ENCODE results near the gene CSTF3. TPM values are rescaled to one million over a fixed set of nuclear protein-coding genes. Genes with fewer than 3 reads are reported as not detected.
"Not testable (repeated sequence)": the region's sequence is repeated elsewhere in the genome, so short reads cannot be mapped to it uniquely, and the experiment has no call there.

Gene CSTF3
- total RNA-seq, 2 experiments from 2014 or later = 26.5 to 27.3 TPM

DNA sequence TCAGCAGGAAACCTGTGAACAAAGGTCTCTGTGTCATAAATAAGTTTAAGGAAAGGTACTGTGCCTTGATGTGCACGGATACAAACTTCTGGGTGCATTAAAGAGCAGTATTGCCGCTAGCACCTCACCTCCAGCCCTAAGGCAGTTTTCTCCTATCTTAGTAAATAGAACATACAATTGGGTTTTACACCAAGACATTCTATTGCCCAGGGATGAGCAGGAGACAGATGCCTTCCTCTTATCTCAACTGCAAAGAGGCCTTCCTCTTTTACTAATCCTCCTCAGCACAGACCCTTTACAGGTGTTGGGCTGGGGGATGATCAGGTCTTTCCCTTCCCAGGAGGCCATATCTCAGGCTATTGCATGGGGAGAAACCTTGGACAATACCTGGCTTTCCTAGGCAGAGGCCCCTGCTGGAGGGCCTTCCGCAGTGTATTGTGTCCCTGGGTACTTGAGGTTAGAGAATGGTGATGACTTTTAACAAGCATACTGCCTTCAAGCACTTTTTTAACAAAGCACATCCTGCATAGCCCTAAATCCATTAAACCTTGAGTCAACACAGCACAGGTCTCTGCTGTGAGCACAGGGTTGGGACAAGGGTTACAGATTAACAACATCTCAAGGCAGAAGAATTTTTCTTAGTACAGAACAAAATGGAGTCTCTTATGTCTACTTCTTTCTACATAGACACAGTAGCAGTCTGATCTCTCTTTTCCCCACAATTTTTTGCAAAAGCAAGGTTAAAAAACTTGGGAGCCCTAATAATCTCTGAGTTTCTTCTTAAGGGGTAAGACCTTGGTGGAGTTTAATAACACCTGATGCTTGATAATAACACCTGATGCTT, 111.5 kb downstream of the CSTF3 start:
- H3K9me3 Mint-ChIP-seq; intact Hi-C loops (cut with micrococcal nuclease); H3K4me3 Mint-ChIP-seq; H3K4me1 Mint-ChIP-seq (ENCODE audit: low read depth); H3K27ac Mint-ChIP-seq; H3K27me3 Mint-ChIP-seq (ENCODE audit: low read depth); DNase-seq: not testable (repeated sequence)
- CTCF ChIA-PET = interaction anchor here (0.7 kb wide), 1 partner anchor 171 kb away, joined by 3 read pairs; no protein-coding TSS in a partner anchor
- H3K36me3 Mint-ChIP-seq (ENCODE audit: low read depth) = peaks cover 16% of the 10 kb centered on the region

DNA sequence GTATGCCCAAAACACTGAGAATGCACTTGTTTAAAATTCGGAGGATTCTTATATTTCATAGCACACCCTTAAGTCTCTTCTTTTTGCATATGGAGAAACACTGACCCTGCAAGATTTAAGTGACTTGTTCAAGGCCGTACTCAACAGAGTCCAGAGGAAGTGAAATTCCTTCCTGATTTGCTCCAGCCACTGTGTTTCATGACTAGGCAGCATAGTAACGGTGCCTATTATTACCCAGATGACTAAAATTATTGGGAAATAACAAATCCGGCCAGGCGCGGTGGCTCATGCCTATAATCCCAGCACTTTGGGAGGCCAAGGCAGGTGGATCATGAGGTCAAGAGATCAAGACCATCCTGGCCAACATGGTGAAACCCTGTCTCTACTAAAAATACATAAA, 112.6 kb downstream of the CSTF3 start:
- intact Hi-C loops (cut with micrococcal nuclease); H3K9me3 Mint-ChIP-seq; H3K27me3 Mint-ChIP-seq (ENCODE audit: low read depth); H3K4me1 Mint-ChIP-seq (ENCODE audit: low read depth); H3K4me3 Mint-ChIP-seq; H3K27ac Mint-ChIP-seq; DNase-seq: not testable (repeated sequence)
- peaks cover 16% of the 10 kb centered on the region for H3K36me3 Mint-ChIP-seq (ENCODE audit: low read depth)
- CTCF ChIA-PET = interaction anchor here (1.6 kb wide), 1 partner anchor 16 kb away, joined by 6 read pairs; no protein-coding TSS in a partner anchor

DNA sequence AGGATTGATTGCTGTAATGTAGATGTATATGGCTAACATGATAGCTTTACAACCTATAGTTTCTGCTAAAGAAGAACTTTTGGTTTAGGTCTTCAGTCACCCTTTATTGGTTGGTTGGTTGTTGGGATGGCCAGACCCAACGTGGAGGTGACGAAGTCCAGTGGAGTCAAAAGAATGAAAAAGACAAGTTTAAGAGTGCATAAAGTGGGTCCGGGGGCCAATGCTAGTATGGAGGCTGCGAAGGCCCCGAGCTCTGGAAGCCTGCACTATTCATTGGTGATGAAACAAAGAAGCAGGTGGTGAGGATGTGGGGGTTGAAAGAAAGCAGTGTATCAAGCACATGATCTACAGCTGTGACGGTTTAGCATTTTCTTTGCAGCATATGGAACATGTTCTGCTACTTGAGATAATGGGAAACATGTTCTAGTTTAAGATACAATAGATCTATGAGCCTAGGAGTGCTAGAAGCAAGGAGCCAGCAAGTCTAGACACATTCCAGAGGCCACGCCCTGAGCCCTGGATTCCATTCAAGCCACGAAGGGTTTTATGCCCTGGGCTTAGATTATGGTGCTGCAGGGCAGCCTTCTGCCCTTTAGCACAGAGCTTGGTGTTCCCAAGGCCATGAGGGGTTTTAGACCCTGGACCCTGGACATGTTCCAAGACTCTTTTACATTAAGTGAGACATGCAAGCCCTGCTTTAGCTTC, 115.6 kb downstream of the CSTF3 start:
- no peak overlapping the region for H3K27ac Mint-ChIP-seq
- intact Hi-C loops (cut with micrococcal nuclease) = no loop called here
- H3K9me3 Mint-ChIP-seq = no peaks in the 10 kb centered on the region
- H3K4me1 Mint-ChIP-seq (ENCODE audit: low read depth) = peaks cover 14% of the 10 kb centered on the region
- peaks cover 16% of the 10 kb centered on the region for H3K36me3 Mint-ChIP-seq (ENCODE audit: low read depth)
- no peaks in the 10 kb centered on the region for H3K27me3 Mint-ChIP-seq (ENCODE audit: low read depth)
- H3K4me3 Mint-ChIP-seq = no peak overlapping the region
- CTCF ChIA-PET = interaction anchor here (1.7 to 3.3 kb wide), 2 partner anchors 19 to 41 kb away, joined by 4 to 12 read pairs; no protein-coding TSS in a partner anchor
- DNase-seq = no peak

DNA sequence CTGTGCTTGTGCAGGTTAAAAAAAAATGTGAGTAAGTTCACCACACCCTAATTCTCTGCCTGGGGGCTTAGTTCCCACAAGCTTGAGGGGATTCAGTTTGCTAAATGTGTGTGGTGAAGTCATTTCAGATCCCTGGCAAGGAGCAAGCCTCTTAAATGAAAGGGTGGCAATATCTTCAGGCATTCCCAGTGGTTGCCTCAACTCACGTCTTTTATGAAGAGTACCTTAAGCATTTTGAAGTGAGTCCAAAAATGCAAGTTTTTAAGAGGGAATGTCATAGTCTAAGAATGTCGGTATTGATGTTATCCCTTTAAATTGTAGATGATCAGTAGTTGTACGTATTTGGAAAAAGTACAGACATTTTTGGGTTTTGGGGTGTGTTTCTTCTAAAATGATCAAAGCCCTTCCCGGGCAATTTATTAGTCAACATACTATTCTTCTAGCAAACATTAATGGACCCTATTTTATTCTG, 117.0 kb downstream of the CSTF3 start:
- Mint-ChIP-seq H3K4me1 (ENCODE audit: low read depth) (peaks cover 21% of the 10 kb centered on the region), H3K36me3 (ENCODE audit: low read depth) (peaks cover 16% of the 10 kb centered on the region), H3K27me3 (ENCODE audit: low read depth) (no peaks in the 10 kb centered on the region), H3K4me3 (no peak overlapping the region), H3K9me3 (no peaks in the 10 kb centered on the region), H3K27ac (no peak overlapping the region)
- no peak for DNase-seq
- intact Hi-C loops (cut with micrococcal nuclease) = no loop called here
- CTCF ChIA-PET = interaction anchor here (3.3 kb wide), 1 partner anchor 21 kb away, joined by 12 read pairs; no protein-coding TSS in a partner anchor

DNA sequence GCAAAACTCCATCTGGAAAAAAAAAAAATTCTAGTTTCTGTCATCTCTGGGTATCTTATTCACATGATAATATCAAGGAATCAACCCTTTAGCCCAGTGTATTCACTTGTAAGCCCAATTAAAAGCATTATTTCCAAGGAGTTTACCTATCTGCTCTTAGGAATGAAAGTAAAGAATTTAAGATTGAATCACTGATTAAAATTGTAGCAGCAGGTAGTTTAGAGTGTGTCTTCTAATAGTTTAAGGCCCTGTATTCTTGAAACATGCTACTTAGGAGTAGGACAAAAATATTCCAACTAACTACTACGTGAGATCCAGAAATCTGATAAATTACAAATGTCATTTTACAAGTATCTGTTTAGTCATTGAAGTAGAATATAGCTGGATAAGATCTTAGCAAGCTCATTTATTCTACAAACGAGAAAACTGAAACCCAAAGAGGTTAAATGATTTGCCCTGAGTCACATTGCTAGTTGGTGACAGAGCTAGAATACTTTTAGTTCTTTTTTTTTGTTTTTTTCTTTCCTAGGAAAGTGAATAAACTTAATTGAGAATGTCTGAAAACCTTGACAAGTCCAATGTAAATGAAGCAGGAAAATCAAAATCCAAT, 118.0 kb downstream of the CSTF3 start:
- intact Hi-C loops (cut with micrococcal nuclease) = no loop called here
- DNase-seq = no peak
- peaks cover 15% of the 10 kb centered on the region for H3K36me3 Mint-ChIP-seq (ENCODE audit: low read depth)
- CTCF ChIA-PET = interaction anchor here (0.6 to 1.0 kb wide), 3 partner anchors 102 to 1272 kb away, joined by 3 to 4 read pairs (median 4); no protein-coding TSS in a partner anchor
- H3K9me3 Mint-ChIP-seq = no peaks in the 10 kb centered on the region
- H3K27ac Mint-ChIP-seq = no peak overlapping the region
- no peaks in the 10 kb centered on the region for H3K27me3 Mint-ChIP-seq (ENCODE audit: low read depth)
- peaks cover 25% of the 10 kb centered on the region for H3K4me1 Mint-ChIP-seq (ENCODE audit: low read depth)
- no peak overlapping the region for H3K4me3 Mint-ChIP-seq

DNA sequence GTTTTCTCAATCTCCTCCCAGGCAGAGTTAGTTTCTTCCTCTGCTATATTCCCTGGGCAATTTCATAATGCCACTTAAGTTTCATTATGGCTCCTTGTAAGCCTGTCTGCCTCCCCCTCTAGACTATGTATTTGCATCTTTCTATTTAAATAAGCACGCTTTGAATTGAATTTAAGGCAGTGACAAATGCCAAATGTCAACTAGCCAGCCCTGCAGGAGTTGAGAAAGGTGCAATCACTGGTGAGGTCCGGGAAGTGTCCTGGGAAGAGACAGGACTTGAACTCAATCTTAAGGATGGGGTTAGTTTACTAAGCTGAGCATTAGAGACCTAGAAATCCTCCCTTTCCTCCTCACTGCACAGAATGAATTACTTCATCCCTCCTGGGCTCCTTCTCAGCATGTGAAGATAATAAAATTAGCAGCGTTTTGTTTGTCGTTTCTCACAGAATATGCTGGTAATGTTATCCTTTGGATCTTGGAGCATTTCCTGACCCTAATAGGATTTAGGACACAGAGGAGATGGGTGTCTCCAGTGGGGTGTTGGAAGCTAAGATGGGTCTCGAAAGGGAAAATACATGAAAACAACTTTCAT, 120.3 kb downstream of the CSTF3 start:
- Mint-ChIP-seq H3K27me3 (ENCODE audit: low read depth) (no peaks in the 10 kb centered on the region), H3K9me3 (no peaks in the 10 kb centered on the region), H3K27ac (peak overlapping the region; percentile 89), H3K4me1 (ENCODE audit: low read depth) (peaks cover 25% of the 10 kb centered on the region), H3K4me3 (peak overlapping the region; percentile 85), H3K36me3 (ENCODE audit: low read depth) (peaks cover 5% of the 10 kb centered on the region)
- intact Hi-C loops (cut with micrococcal nuclease) = loop anchor here (1.0 to 2.0 kb wide), 5 partner anchors 22 to 220 kb away; partner anchors contain the start of gene PRRG4
- no peak for DNase-seq
- CTCF ChIA-PET = interaction anchor here (2.3 to 3.4 kb wide), 2 partner anchors 22 to 24 kb away, joined by 9 to 13 read pairs; no protein-coding TSS in a partner anchor

DNA sequence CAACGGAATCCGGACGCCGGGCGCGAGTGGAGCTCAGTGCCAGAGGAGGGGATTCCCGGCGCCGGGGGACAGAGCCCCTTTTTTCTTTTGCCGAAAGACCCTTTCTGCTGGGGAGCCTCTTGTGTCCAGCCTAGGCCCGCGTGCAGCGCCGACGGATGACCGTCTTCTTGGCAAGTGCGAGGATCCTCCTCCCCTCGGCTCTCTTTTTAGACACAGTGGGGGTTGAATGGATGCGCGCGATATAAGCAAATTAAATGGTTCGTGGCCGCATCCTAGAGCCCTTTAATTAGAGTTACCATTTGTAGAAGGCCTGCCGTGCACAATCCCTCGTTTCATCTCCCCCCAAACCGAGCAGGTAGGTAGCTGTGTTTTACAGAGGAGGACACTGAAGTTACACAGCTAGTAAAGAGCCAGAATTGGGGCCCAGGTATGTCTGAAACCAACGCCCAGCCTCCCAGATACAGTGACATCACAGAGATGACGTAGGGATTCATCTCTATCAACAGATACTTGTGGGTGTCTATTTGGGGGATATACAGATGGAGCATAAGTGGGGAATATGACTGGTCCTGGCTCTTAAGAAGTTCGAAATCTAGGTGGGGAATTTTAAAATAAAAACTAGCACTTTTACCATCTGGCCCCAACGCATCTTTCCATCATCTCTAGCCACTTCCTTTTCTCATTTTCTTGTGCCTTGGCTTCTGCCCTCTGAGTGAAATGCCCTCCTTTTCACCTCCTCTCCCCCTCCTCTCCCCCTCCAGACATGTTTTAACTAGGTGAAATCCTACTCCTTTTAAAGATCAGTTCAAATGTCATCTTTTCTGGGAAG, 121.0 kb downstream of the CSTF3 start:
- DNase-seq = peak; percentile 70
- H3K9me3 Mint-ChIP-seq = no peaks in the 10 kb centered on the region
- peaks cover 25% of the 10 kb centered on the region for H3K4me1 Mint-ChIP-seq (ENCODE audit: low read depth)
- CTCF ChIA-PET = interaction anchor here (0.6 to 3.4 kb wide), 4 partner anchors 23 to 27 kb away, joined by 3 to 13 read pairs (median 7); no protein-coding TSS in a partner anchor
- intact Hi-C loops (cut with micrococcal nuclease) = loop anchor here (1.0 to 2.0 kb wide), 5 partner anchors 23 to 219 kb away; partner anchors contain the start of gene PRRG4
- peaks cover 1% of the 10 kb centered on the region for H3K36me3 Mint-ChIP-seq (ENCODE audit: low read depth)
- H3K4me3 Mint-ChIP-seq = peak overlapping the region; percentile 85
- no peaks in the 10 kb centered on the region for H3K27me3 Mint-ChIP-seq (ENCODE audit: low read depth)
- H3K27ac Mint-ChIP-seq = peak overlapping the region; percentile 89

DNA sequence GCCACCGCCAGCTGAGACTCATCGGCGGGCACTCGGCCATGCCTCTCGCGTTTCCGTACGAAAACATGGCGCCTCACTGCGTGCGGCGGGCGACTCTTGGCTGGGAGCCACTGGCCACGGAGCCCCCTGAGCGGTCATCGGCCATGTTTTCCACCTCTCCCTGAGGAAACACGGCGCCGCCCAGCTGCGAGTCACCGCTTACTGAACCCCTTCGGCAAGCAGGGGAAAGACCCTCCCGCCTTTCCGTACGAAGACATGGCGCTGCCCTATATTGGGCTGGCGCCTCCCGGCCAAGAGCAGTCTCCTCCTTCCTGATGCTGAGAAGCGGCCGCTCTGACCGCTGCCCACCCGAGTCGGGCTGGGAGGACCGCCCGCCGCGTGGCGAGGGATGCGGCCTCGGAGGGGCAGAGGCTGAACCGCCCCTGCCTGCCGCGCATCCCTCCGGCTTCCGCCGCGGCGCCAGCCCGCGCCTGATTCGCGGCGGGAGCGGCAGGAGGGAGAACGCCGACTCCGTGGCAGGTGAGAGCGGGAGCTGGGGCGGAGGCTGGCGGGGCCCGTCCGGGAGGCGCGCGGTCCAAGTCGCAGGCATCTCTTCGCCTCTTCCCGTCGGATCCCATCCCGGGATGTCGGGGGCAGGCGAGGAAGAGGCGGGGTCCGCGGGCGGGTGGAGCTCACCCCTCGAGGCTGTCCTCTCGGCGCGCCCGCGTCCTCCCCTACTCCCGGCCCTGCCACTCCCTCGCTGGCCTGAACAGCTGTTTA, 121.8 kb downstream of the CSTF3 start, which contains the start of gene TCP11L1:
TSS of gene TCP11L1 (plus strand) at position 299 of the 759 bp plus-strand sequence. CDS start 4,202 bp downstream, outside the sequence.
- intact Hi-C loops (cut with micrococcal nuclease) = loop anchor here (1.0 to 2.0 kb wide), 10 partner anchors 24 to 735 kb away; partner anchors contain the start of genes CSTF3, DEPDC7, EIF3M and FBXO3
- Mint-ChIP-seq H3K36me3 (ENCODE audit: low read depth) (no peaks in the 10 kb centered on the region), H3K27ac (peak within 1 kb of the TSS; percentile 92), H3K4me1 (ENCODE audit: low read depth) (peaks cover 25% of the 10 kb centered on the region), H3K4me3 (peak within 1 kb of the TSS; percentile 85), H3K27me3 (ENCODE audit: low read depth) (no peaks in the 10 kb centered on the region), H3K9me3 (no peaks in the 10 kb centered on the region)
- peak; percentile 88 for DNase-seq
- CTCF ChIA-PET = interaction anchor here (0.6 to 3.4 kb wide), 5 partner anchors 22 to 145 kb away, joined by 3 to 13 read pairs (median 5); no protein-coding TSS in a partner anchor

DNA sequence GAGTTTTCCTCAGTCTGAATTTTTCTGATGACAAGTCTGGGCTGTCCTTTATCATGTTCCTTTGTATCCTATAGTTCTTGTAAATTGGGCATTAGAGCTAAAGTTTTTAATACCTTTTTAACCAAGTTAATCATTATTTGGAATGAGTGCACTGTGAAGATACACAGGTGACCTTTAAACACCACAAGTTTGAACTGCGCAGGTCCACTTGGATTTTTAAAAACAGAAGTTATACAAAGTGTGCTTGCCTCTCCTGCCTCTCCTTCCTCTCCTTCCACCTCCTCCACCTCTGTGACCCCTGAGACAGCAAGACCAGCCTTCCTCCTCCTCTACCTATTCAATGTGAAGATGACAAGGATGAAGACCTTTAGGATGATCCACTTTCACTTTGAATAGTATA, 126.3 kb downstream of the CSTF3 start:
- H3K27ac Mint-ChIP-seq = no peak overlapping the region
- CTCF ChIA-PET = interaction anchor here (0.7 kb wide), 1 partner anchor 13 kb away, joined by 3 read pairs; no protein-coding TSS in a partner anchor
- DNase-seq = no peak
- intact Hi-C loops (cut with micrococcal nuclease) = no loop called here
- no peak overlapping the region for H3K4me3 Mint-ChIP-seq
- no peaks in the 10 kb centered on the region for H3K27me3 Mint-ChIP-seq (ENCODE audit: low read depth)
- H3K9me3 Mint-ChIP-seq = no peaks in the 10 kb centered on the region
- H3K4me1 Mint-ChIP-seq (ENCODE audit: low read depth) = peaks cover 4% of the 10 kb centered on the region
- H3K36me3 Mint-ChIP-seq (ENCODE audit: low read depth) = peaks cover 4% of the 10 kb centered on the region
